ENCODE measurements around the gene TWNK.

Gene TWNK

DNA sequence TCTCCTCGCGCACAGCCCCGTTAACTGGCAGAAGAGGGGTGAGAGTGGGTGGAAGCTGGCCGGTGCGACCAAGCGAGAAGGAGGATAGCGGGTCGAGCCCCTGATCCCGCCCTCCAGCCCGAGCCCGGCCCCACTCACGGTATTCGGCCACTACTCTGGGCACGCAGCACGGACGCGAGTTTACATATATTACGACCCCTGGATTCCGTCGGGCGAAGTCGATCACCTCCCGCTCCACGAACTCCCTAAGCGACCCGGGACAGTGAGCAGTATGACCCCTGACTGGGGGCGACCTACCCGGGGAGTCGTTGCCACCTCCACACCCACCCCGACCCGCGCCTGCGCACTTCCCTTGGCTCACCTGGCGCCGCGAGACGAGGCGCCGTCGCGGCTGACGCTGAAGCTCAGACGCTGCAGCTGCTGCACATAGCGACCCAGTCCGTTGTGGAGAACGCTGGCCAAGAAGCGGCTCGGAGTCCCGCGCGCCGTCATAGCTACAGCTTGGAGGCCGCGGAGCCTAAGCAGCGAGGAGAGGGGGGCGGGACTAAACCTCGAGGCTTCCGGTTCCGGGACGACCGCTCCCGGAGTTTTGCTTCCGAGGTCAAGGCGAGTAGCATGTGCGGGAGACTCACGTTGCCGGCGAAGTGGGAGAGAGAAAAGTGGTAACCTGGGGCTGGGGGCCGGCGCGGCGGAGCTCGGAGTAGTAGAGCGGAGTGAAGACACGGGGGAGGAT lies at the start of gene TWNK, which contains the start of gene MRPL43:
Gene TWNK, plus strand, starts transcription at position 592 of the 733 bp plus-strand sequence. CDS start 668 bp downstream, outside the sequence.
Gene MRPL43, minus strand, starts transcription at position 546 of the 733 bp plus-strand sequence. Its CDS starts 54 bp downstream, at position 492.
- no peak for DNase-seq (ENCODE audit: low read depth)

DNA sequence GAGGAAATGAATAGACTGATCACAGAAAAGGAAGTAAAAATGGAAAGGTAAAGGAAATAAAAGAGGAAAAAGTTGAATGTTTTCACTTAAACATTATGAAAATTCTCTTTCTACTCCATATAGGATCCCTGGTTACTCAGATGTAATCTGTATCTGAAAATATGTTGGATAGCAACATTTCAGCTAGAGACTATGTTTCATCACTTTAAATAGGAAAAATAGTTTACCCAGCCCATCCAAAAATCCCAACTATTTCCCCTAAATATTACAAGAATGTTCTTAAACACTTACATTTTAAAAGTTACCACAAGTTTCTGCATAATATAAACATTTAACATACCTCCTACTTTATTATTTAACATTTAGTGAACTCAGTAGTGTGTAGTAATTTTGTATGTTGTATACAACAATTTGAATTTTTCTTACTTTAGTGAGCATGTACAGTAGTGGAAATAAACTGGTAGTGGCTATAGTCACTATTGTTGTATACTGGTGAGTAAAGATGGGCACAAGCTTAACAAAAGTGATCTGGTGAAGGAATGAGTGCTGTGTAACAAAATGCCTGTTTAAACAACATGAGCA lies 47.5 kb upstream of the TWNK start:
- no peak for DNase-seq (ENCODE audit: low read depth)

DNA sequence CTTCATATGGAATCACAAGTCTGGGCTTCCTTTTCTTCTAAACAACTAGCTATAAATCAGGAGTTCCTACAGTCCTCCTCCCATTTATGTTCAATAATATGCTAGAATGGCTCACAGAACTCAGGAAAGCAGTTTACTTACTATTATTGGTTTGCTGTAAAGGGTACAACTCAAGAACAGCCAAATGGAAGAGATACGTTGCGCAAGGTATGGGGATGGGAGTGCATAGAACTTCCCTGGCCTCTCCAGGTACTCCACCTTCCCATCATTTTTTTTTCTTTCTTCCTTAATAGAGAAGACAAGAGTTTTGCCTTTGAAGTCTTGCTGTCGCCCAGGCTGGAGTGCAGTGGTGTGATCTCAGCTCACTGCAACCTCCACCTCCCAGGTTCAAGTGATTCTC lies 45.1 kb upstream of the TWNK start:
- DNase-seq (ENCODE audit: low read depth), result no peak

DNA sequence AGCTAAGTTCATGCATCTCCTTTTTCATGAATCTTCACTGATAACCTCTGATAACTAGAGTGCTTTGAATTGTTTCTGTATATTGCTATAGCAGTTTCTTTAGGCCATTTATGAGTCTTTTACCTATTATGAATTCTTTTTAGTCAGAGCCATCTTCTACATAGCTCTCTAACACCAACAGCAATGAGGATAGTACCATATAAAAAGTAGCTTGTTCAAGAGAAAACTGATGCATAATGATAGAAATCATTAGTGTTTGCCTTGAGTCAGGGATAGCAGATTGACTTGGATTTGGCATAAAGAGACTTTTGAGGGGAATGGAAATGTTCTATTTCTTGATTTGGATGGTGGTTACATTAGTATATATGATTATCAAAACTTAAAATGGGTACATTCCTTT lies 43.8 kb upstream of the TWNK start:
- no peak for DNase-seq (ENCODE audit: low read depth)

DNA sequence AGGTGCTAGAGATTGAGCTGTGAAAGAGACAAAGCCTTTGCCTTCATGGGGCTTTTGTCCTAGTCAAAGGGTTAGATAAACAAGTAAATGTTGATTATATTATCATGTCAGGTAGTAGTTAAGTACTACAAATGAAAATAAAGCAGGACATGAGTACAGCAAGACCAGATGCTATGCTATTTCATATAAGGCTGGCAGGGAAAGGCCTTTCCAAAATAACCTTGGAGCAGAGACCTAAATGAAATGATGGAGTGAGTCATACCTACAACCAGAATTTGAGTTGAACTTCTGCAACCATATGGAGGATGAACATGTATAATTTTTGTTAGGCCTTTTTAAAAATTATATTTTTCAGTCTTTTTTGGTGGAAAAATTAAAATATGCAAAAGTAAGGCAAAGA lies 41.6 kb upstream of the TWNK start:
- DNase-seq (ENCODE audit: low read depth), result no peak

DNA sequence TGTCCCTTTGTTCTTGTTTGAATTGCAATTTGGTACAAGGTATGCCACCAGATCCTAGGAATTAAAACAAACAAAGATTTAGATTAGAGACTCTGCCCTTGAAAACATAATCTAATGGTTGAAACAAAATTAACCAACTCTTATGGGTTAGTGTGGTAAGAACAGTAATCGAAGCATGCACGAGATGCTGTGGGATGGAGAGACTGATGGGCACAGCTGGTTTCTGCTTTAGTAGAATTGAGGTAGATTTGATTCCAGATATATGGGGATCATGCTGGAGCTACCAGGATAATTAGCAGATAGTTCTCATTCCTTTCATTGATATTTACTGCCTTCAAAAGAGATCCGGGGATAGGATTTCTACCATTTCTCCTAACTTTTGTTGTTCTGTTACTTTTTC lies 38.4 kb upstream of the TWNK start:
- DNase-seq (ENCODE audit: low read depth), result no peak

DNA sequence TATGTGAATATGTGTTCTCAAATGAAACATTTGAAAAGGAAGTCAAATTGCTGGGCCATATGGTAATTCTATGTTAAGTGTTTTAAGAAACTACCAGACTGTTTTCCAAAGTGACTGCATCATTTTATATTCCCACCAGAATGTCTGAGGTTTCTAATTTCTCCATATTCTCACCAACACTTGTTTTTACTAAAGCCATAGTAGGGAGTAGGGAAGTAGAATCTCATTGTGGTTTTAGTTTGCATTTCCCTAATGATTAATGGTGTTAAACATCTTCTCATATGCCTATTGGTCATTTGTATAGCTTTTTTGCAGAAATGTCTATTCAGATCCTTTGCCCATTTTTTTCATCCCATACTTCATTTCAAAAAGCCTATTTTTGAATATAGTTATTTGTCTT lies 27.1 kb upstream of the TWNK start:
- DNase-seq (ENCODE audit: low read depth), result no peak

DNA sequence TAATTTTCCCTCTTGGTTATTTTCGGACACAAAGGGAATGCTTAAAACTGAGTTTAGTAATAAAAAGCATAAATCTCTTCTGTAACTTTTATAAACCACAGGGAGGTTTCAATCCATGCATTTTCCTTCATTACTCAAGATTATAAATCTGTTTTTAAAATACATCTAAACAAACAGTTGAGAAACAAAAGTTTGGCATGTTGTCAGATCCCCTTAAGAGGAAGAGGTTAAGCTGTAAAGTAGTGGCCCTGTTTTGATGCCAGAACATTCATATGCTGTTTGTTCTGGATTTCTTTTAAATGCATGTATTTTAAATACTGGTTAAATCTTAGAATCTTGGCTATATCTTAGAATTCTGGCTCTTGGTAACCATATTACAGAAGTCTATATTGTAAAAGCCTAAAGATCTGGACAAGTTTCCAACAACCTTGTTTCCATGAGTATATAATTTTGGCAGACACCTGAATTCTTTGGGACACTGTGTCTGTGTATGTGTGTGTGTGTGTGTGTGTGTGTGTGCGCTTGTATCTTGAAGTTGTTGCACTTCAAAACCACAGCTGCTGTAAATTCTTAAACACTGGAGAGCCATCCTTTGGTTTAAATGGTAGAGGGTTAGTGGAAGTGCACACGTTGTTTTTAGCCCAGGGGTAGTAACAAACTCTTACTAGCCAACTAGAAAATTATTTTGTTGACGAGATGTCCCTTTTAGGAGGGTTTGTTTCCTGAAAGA lies 24.8 kb upstream of the TWNK start:
- no peak for DNase-seq (ENCODE audit: low read depth)

DNA sequence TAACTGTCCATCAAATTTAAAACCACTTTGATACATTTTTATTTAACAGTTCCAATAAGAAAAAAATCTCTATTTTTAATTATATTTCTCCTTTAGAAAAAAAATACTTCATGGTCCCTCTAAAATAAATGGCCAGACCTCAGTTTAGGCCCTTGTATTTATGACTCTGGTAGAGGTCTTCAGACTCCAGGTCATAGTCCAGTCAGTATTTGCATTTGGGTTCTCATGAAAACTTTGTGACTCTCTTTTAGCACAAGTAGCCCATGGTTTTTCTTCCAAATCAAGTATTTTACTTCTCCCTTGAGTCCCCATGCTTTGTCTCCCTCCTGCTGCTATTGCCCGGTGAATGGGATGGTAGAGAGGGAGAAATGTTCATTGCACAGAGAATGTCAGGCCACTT lies 23.5 kb upstream of the TWNK start:
- DNase-seq (ENCODE audit: low read depth), result no peak

DNA sequence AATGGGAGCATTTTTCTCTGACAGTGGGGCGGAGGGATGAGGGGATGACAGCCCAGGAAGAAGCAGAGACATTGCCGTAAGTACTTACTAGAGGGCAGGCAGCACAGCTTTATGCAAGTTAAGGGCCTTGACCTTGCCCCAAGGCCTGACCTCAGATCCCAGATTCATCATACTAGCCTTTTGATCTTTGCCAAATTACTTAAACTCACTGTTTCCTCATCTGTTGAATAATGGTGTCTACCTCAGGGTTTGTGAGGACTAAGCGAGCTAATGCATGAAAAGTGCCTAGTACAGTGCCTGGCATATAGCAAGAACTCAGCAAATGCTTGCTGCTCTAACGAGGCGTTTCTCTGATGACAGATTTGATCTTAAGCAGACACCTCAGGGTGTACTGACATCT lies 21.5 kb upstream of the TWNK start:
- no peak for DNase-seq (ENCODE audit: low read depth)

DNA sequence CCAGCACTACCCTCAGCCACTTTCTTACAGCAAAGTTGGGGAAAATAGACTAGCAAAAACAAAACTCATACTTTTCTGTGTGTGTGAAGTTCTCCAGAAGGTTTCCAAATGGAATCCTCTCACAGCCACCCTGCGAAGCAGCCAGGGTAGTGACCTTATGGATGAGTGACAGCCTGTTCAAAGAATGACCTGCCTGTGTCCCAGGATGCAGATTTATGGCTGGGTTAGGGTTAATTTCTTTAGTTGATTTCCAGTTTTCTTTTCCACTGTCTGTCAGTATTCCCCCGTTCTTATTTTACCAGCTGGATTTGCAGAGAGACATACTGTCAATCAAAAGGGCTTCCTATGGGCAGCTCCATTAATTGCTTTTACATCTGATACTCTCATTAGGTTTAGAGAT lies 20.5 kb upstream of the TWNK start:
- no peak for DNase-seq (ENCODE audit: low read depth)

DNA sequence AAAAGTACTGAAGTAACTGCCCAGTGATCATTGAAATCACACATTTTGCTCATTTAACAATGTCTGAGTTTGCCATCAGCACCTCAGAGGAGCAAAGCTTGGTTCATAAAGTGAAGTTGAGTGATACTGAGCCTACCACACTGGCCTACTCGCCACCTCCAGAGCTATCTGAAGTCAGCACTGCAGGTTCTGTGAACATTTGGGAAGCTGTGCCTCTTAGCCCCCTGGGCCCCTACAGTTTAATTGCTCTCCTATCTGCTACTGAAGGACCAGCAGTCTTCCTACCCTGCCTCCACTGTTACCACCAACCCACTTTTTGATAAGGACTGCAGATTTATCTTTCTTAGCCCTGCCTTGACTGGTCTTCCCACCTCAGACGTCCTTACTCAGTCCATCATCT lies 20.0 kb upstream of the TWNK start:
- DNase-seq (ENCODE audit: low read depth), result no peak

DNA sequence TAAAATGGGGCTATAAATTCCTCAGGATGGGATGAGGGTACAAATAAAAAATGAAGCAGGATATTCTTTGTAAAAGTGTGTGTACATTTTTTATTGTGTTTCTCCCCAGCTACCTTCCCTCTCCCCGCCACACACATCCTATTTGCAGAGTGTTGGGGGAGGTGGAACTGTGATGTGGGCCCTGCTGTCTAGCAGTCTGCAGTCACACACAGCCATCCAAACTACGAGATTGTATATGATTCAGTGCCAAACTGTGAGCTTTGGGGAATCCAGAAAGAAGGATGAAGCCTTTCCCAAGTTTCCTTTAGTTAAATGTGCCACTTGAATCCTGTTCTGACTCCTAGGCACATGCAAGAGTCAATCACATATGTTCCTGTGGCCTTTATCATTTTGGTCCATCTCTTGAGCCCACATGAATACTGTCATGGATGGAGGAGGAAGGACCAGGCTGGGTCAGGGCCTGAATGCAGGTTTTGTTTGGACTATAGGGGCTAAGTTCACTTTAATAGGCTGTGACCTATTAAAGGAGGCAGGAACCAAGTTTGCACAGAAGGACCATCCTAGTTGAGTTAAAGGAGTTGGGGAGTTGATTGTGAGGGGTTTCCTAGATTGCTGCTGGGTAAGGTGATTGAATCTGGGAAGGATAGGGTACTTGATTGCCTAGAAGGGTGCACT lies 19.1 kb upstream of the TWNK start:
- DNase-seq (ENCODE audit: low read depth), result no peak

DNA sequence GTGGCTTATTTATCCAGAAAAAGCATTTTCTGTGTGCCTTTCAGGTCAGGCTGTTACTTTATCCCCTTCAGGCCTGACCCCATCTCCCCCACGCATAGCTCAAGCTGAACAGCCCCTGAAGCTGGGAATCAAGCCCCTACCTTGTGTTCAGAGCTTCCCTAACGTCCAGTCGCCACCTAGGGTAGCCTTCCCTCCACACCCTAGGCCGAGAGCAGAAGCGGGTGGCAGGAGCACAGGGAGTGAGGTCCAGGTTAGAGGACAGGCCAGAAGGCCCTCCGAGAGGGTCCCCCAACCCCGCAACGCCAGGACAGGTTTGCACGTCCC lies 18.5 kb upstream of the TWNK start:
- DNase-seq (ENCODE audit: low read depth), result no peak

DNA sequence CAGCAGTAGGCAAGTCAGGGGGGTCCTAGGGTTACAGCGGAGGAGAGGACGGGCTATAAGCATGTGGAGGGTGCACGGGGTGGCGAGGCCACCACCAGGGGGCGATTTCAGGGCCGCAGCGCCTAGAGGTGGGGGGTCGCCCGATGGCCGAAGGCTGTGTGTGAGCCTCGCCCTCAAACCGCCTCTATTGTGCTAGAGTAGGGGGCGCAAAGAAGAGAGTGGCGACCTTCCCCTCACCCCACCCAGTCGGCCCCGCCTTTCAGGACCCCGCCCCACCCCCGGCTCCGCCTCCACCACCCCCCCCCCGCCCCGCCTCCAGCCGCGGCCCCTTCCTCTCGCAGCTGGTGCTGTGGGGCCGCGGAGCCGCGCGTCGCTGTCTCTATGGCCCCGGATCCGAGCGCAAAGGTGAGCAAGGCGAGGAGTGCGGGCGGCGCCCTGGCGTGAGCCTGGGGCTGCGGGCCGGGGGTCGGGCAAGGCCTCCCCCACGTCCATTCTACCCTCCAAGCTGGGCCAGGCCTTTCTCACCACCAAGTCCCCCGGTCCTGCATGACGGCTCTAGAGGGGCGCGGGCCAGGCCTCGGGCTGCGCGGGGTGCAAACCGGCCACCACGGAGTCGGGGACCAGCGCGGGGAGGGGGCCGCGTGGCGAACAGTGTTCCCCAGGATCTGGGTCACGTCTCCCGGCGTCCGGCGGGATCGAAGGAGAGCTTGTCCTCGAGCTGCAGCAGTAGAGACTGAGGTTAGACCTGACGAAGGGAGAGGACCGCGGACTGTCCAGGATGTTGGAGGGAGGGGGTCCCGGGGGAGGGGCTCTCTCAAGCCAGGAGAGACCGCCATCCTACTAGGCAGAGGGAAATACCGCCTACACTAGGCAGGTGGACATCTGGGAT lies 17.9 kb upstream of the TWNK start, which contains the start of gene SEMA4G:
Gene SEMA4G, plus strand, starts transcription at position 318 of the 889 bp plus-strand sequence. CDS start 3,409 bp downstream, outside the sequence.
- DNase-seq (ENCODE audit: low read depth), result no peak

DNA sequence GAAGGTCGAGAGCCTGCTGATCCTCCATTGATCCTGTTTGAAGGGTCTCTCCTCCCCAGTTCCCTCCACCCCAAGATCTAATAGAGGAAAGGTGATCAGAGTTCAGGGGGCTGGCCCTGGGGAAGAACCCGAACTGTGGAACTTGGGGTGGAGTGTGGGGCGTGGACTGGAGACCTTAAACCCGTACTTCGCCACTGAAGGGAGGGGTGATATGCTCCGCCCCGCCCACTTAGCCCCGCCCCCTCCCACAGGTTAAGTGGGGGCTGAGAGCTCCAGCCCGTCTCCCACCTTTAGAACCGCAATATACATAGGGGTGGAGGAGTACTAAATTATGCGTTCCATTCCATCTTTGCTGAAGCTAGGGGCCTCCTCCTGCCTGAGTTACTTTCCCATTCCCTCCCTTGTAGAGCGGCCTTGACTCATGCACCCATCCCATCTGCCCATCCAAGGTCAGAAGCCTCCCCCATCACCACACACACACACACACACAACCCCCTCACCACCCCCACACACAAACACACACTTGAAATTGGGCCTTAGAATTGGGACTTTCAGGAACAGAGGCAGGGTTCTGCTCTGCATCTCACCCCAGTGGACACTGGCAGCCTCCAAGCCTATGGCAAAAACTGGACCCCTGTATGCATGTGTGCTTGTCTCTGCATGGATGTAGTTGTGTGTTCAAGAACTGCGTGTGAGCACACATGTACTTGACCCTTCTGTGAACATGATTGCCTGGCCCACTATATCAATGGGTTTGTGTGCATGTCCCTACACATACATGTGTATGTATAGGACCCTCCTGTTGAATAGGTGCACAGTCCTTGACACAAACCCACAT lies 17.0 kb upstream of the TWNK start:
- DNase-seq (ENCODE audit: low read depth), result no peak

DNA sequence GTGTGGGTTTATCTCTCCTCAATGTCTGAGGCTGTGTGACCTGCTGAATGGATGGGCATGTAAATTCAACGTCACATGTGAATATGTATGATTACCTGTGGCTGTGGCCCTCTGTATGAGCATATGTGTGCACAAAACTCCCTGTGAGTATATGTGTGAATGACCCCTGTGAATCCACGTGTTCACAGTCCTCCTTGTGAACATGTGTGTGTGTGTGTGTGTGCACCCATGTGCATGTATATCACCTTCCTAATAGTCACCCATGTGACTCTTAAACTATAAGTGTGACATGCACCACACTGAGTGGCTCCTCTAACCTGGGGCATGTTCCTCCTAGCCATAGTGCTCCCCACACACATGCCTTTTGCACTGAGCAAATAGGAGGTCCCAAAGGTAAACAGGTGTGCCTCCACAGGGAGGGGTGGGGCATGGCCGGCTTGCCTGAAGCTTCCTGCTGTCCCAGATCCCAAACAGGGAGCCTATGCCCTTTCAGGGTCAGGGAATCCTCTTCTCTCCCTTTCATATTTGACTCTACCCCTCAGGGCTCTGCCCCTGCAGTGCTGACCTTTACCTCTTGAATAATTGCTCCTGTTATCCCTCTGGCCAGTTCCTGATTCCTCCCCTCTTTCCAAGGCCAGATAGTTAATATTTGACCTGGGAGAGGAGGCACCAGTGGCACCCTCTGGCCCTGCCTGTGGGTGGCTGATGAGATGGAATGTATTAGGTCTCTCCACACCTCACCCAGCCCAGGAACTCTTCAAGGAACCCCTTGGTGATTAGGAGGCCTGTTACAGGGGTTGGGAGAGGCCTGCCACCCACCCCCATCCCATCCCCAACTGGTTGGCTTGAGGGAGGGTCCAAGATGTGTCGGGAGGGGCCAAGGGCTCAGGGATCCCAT lies 16.2 kb upstream of the TWNK start:
- DNase-seq (ENCODE audit: low read depth), result no peak

DNA sequence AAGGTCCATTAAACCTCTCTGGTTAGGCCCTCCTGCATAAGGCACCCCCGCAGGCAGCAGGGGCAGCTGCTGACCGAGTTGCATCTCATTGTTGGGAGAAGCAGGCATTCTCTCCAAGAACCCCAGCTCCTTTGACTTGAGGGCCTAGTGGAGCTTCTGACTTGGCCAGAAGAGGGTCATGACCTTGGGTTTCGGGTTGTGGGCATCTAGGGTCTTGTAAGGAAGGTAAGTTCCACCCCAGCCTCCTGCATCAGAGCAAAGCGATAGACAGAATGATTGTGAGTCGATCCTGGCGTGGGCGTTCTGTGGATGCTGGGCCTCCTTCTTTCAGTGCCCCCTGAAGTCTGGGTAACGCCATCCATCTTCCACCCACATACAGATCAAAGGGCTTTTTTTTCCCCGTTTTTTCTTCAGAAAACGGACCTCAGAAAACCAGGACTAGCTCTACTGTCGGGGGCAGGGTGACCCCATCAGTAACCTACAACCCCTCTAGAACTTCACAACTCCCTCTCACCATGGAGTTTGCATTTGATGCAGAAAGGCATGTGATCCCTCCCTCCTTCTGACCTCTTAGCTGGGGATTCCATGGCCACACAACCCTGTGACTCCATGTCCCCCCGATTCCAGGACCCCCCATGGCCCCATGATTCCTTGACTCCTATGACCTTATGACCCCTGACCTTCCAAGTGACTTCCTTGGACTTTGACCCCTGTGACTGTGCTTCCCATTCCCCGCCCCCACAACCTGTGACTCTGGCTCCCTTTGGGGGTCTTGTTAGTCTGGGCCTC lies 15.0 kb upstream of the TWNK start:
- no peak for DNase-seq (ENCODE audit: low read depth)
